GM19023 (cell line): Measurements from ENCODE around the gene SPATA20.

Experiments used
- ATAC-seq: cut with Tn5 transposase; IDR thresholded peaks from one replicate; pipeline ENCODE4 v1.9.1; 2021; ENCODE audit warnings: mild to moderate bottlenecking, moderate library complexity; ENCODE audit not compliant: unreplicated experiment

SPATA20 gene

GRCh38 chr17:50538549-50539410, 8.2 kb upstream of the SPATA20 start:
- ATAC-seq: no peak

- ATAC-seq: no peak
Measured at GRCh38 chr17:50539762-50540559, 7.0 kb upstream of the SPATA20 start.

- ATAC-seq: no peak
Measured at GRCh38 chr17:50540560-50541401, 6.2 kb upstream of the SPATA20 start.

- ATAC-seq: no peak
Measured at GRCh38 chr17:50541402-50541715, 5.6 kb upstream of the SPATA20 start.

GRCh38 chr17:50541716-50542688, 5.0 kb upstream of the SPATA20 start:
- ATAC-seq: peak; percentile 77

GRCh38 chr17:50542795-50543774, 3.9 kb upstream of the SPATA20 start:
- no peak for ATAC-seq

- no peak for ATAC-seq
Measured at GRCh38 chr17:50544516-50544915, 2.5 kb upstream of the SPATA20 start.

- no peak for ATAC-seq
Measured at GRCh38 chr17:50545311-50545710, 1.7 kb upstream of the SPATA20 start.

GRCh38 chr17:50546701-50547034, 306 bp upstream of the SPATA20 start:
- ATAC-seq: no peak

- ATAC-seq: no peak
Measured at GRCh38 chr17:50547736-50548083, 736 bp downstream of the SPATA20 start.

GRCh38 chr17:50548831-50549230, 1.9 kb downstream of the SPATA20 start:
- ATAC-seq: no peak

- ATAC-seq: no peak
Measured at GRCh38 chr17:50549256-50549941, 2.4 kb downstream of the SPATA20 start.

- no peak for ATAC-seq
Measured at GRCh38 chr17:50549969-50550368, 3.0 kb downstream of the SPATA20 start.

- no peak for ATAC-seq
Measured at GRCh38 chr17:50550661-50551432, 3.9 kb downstream of the SPATA20 start.

GRCh38 chr17:50551433-50551815, 4.5 kb downstream of the SPATA20 start:
- ATAC-seq: no peak

GRCh38 chr17:50551884-50552283, 4.9 kb downstream of the SPATA20 start:
- no peak for ATAC-seq

GRCh38 chr17:50554201-50554600, 7.2 kb downstream of the SPATA20 start:
- ATAC-seq: no peak

- no peak for ATAC-seq
Measured at GRCh38 chr17:50556803-50557202, 9.8 kb downstream of the SPATA20 start.
